Mucosa of stomach (tissue), 1 donor: ENCODE data around the gene MYBPHL.

Experiments
- H3K27me3 ChIP-seq: one replicate; pipeline ENCODE4 v1.7.0; 2013; ENCODE audit warnings: mild to moderate bottlenecking, low read length; ENCODE audit not compliant: control insufficient read depth, insufficient read depth
- H3K36me3 ChIP-seq: one replicate; pipeline ENCODE4 v1.7.0; 2013; ENCODE audit warnings: low read length; ENCODE audit not compliant: control insufficient read depth, insufficient read depth
- H3K4me1 ChIP-seq: one replicate; pipeline ENCODE4 v1.7.0; 2013; ENCODE audit warnings: mild to moderate bottlenecking, low read length; ENCODE audit not compliant: control insufficient read depth, insufficient read depth
- H3K4me3 ChIP-seq: one replicate; pipeline ENCODE4 v1.7.0; 2013; ENCODE audit warnings: low read length
- H3K9ac ChIP-seq: one replicate; pipeline ENCODE4 v1.7.0; 2013; ENCODE audit warnings: mild to moderate bottlenecking, low read length, moderate library complexity
- H3K9me3 ChIP-seq: one replicate; pipeline ENCODE4 v1.7.0; 2013; ENCODE audit warnings: mild to moderate bottlenecking, low read length, moderate library complexity; ENCODE audit not compliant: control insufficient read depth
- donor health status: Pancreatic carcinoma.

MYBPHL gene

DNA sequence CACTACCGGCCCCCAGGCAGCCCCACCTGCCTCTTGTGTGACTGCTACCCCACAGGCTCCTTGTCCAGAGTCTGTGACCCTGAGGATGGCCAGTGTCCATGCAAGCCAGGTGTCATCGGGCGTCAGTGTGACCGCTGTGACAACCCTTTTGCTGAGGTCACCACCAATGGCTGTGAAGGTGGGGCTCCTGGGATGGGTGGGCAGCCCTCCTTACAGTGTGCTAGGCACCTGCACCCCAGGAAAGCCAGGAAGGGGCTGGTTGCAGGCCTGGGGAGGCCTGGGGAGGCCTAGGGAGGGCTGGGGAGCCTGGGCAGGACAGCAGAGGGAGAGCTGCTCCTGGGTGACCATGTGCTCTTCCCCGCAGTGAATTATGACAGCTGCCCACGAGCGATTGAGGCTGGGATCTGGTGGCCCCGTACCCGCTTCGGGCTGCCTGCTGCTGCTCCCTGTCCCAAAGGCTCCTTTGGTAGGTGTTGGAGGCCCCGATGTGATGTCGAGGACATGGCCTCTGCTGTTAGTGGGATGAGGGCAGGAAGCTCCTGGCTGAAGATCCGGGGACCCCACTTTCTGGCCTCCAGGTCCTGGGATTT lies 41.0 kb downstream of the MYBPHL start:
- Histone ChIP-seq H3K36me3 (no peaks in the 10 kb centered on the region), H3K27me3 (no peaks in the 10 kb centered on the region), H3K4me1 (peaks cover 6% of the 10 kb centered on the region), H3K9ac (no peak overlapping the region), H3K9me3 (no peaks in the 10 kb centered on the region), H3K4me3 (no peak overlapping the region)

DNA sequence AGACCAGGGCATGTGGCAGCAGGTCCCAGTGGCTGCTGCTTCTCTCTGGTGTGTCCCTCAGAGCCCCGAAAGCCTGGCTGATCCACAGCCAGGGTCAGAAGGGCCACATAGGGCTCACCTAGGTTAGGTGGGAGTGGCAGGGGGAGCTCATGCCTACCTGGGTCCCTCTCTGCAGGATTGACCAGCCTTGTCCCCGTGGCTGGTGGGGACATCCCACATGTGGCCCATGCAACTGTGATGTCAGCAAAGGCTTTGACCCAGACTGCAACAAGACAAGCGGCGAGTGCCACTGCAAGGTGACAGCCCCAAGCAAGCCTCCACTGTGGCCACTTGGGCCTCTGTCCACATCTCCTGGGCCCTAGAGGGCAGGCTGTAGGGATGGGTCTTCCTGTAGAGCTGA lies 41.8 kb downstream of the MYBPHL start:
- Histone ChIP-seq H3K4me3 (no peak overlapping the region), H3K9me3 (no peaks in the 10 kb centered on the region), H3K27me3 (no peaks in the 10 kb centered on the region), H3K4me1 (peaks cover 6% of the 10 kb centered on the region), H3K9ac (no peak overlapping the region), H3K36me3 (no peaks in the 10 kb centered on the region)

DNA sequence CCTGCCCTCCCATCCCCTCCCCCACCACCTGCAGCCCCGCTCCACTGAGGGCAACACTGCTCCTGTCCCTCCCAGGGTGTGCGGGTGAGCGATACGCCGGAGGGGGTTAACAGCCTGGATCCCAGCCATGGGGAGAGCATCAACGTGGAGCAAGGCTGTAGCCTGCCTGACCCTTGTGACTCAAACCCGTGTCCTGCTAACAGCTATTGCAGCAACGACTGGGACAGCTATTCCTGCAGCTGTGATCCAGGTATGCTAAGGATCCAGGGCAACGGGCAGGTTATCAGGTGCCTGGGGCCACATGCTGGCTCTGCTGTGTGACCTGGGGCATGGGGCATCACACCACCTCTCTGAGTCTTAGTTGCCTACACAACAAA lies 42.4 kb downstream of the MYBPHL start:
- H3K9ac ChIP-seq = no peak overlapping the region
- no peak overlapping the region for H3K4me3 ChIP-seq

DNA sequence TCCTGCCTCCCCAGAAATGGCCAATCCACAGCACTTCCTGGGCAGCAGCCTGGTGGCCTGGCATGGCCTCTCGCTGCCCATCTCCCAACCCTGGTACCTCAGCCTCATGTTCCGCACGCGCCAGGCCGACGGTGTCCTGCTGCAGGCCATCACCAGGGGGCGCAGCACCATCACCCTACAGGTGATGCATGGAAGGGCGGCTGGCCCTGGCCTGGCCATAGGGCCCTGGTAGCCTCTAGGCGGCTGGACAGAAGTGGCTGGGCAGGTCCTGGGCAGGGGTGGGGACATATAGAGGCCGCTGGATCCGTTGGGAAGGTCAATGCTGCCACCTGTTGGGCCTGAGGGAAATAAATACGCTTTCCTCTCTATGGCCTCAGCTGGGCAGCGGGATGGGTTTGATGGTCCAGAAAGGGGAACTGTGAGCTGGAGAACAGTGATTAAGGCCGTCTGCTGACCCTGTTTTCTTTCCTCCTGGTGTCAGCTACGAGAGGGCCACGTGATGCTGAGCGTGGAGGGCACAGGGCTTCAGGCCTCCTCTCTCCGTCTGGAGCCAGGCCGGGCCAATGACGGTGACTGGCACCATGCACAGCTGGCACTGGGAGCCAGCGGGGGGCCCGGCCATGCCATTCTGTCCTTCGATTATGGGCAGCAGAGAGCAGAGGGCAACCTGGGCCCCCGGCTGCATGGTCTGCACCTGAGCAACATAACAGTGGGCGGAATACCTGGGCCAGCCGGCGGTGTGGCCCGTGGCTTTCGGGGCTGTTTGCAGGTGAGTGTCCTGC lies 43.0 kb downstream of the MYBPHL start:
- Histone ChIP-seq H3K4me3 (no peak overlapping the region), H3K9ac (no peak overlapping the region), H3K4me1 (peaks cover 6% of the 10 kb centered on the region), H3K9me3 (no peaks in the 10 kb centered on the region), H3K27me3 (no peaks in the 10 kb centered on the region), H3K36me3 (no peaks in the 10 kb centered on the region)

More for the DNA sequence above, 42.4 kb downstream of the MYBPHL start:
- H3K4me1 ChIP-seq = peaks cover 6% of the 10 kb centered on the region
- H3K9me3 ChIP-seq = no peaks in the 10 kb centered on the region
- no peaks in the 10 kb centered on the region for H3K27me3 ChIP-seq
- no peaks in the 10 kb centered on the region for H3K36me3 ChIP-seq

DNA sequence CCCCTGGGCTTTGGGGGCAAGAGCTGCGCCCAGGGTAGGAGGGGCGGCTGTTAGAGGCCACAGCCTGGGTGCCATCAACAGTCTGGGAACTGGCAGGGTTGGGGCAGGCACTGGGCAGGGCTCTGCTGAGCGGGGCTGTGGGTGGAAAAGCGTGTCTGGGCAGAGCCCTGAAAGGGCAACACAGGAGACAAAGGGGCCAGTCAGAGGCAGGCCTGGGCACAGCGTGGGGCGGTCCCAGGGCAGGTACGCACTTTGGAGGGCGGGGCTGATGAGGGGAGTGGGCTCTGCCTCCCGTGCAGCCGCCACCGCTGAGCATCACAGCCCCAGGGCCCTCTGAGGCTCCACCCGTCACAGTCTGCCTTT lies 43.6 kb downstream of the MYBPHL start:
- Histone ChIP-seq H3K4me3 (no peak overlapping the region), H3K4me1 (peaks cover 6% of the 10 kb centered on the region), H3K9ac (no peak overlapping the region), H3K36me3 (no peaks in the 10 kb centered on the region), H3K27me3 (no peaks in the 10 kb centered on the region), H3K9me3 (no peaks in the 10 kb centered on the region)

DNA sequence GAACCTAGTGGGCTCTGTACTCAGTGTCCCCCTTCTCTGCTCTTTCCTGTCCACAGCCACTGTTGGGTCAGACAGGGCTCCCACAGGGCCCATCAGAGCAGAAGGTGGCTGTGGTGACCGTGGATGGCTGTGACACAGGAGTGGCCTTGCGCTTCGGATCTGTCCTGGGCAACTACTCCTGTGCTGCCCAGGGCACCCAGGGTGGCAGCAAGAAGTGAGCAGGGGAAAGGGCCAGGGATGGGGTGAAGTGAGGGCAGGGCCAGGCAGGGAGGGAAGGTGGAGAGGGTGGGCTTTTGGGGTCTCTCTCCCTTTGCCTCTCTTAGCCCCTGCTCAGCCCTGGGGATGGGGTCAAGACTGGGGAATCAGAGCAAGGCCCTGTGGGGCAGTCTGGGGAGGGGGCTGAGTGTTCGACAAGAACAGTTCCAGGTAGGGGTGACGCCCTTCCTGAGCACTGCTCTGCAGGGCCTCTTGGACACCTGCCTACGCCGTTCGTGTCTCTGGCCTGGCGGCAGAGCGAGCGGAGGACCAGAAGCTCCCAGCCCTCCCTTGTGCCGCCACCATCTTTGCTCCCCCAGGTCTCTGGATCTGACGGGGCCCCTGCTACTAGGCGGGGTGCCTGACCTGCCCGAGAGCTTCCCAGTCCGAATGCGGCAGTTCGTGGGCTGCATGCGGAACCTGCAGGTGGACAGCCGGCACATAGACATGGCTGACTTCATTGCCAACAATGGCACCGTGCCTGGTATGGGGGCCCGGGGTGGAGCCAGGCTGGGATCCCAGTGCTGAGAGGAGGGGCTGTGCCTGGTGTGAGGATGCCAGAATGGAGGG lies 44.4 kb downstream of the MYBPHL start:
- peaks cover 6% of the 10 kb centered on the region for H3K4me1 ChIP-seq
- no peaks in the 10 kb centered on the region for H3K9me3 ChIP-seq
- no peaks in the 10 kb centered on the region for H3K36me3 ChIP-seq
- H3K27me3 ChIP-seq = no peaks in the 10 kb centered on the region
- H3K9ac ChIP-seq = no peak overlapping the region
- H3K4me3 ChIP-seq = no peak overlapping the region

DNA sequence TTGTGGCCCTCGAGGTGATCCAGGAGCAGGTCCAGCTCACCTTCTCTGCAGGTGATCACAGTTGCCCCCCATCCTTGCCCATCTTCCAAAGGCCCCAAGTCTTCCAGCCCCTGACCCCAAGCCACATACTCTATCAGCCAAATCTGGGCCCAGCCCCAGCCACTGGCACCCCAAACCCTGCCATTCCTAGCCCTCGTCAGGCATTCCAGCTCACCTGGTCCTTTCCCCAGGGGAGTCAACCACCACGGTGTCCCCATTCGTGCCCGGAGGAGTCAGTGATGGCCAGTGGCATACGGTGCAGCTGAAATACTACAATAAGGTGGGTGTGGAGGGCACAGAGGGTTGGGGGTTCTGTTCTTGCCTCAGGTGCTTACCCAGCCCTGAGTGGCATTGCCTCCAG lies 45.2 kb downstream of the MYBPHL start:
- Histone ChIP-seq H3K4me3 (no peak overlapping the region), H3K9me3 (no peaks in the 10 kb centered on the region), H3K36me3 (no peaks in the 10 kb centered on the region), H3K9ac (no peak overlapping the region), H3K27me3 (no peaks in the 10 kb centered on the region), H3K4me1 (peaks cover 6% of the 10 kb centered on the region)

DNA sequence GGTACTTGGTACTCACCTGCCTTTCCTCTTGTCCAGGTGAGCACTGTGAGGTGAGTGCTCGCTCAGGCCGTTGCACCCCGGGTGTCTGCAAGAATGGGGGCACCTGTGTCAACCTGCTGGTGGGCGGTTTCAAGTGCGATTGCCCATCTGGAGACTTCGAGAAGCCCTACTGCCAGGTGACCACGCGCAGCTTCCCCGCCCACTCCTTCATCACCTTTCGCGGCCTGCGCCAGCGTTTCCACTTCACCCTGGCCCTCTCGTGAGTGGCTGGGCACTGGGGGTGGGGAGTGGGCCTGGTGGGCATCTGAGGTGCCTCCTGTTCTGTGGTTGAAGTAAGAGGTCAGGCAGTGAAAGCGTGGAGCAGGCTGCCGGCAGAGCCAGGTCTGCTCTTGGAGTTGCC lies 45.8 kb downstream of the MYBPHL start:
- Histone ChIP-seq H3K27me3 (no peaks in the 10 kb centered on the region), H3K9ac (no peak overlapping the region), H3K4me1 (peaks cover 6% of the 10 kb centered on the region), H3K4me3 (no peak overlapping the region), H3K36me3 (no peaks in the 10 kb centered on the region), H3K9me3 (no peaks in the 10 kb centered on the region)

DNA sequence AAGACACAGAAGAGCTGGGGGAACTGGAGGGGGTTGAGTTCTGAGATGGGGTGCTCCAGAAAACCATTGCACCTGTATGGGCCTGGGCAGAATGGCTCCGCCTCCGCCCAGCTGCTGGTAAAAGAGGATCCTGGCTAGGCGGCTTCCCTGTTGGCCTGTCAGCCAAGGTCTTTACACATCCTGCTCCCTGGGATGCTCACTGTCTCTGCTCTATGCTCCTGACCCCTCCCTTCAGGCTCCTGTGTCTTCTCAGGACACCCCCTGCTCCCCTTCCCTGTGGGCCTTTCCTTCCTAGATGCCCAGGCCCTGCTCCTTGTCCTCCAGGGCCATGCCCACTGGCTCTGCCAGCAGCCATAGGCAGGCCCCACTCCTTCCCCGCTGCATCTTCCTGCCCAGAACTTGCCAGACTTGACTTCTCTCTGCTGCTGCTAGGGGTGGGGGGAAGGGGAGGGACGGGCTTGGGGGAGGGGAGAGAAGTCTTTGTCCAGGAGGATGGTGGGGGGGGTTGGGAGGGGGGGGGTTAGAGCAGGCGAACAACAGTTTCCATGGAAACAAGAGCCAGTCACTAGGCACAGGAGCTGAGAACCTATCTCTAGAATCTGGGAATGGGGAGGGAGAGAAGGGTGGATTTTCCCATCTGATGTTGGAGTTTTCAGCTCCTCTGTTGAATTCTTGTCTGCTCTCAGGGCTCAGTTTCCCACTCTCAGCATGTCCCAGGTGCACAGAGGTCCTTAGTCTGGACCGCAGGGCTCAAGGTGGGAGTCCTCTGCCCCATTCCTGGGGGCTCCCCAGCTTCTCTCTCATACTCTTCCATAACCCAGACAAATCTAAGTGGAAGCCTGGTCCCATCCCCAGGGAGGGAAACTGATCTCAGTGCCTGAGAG lies 46.9 kb downstream of the MYBPHL start:
- H3K9me3 ChIP-seq = no peaks in the 10 kb centered on the region
- H3K27me3 ChIP-seq = no peaks in the 10 kb centered on the region
- no peak overlapping the region for H3K4me3 ChIP-seq
- H3K36me3 ChIP-seq = no peaks in the 10 kb centered on the region
- no peak overlapping the region for H3K9ac ChIP-seq
- peaks cover 10% of the 10 kb centered on the region for H3K4me1 ChIP-seq

DNA sequence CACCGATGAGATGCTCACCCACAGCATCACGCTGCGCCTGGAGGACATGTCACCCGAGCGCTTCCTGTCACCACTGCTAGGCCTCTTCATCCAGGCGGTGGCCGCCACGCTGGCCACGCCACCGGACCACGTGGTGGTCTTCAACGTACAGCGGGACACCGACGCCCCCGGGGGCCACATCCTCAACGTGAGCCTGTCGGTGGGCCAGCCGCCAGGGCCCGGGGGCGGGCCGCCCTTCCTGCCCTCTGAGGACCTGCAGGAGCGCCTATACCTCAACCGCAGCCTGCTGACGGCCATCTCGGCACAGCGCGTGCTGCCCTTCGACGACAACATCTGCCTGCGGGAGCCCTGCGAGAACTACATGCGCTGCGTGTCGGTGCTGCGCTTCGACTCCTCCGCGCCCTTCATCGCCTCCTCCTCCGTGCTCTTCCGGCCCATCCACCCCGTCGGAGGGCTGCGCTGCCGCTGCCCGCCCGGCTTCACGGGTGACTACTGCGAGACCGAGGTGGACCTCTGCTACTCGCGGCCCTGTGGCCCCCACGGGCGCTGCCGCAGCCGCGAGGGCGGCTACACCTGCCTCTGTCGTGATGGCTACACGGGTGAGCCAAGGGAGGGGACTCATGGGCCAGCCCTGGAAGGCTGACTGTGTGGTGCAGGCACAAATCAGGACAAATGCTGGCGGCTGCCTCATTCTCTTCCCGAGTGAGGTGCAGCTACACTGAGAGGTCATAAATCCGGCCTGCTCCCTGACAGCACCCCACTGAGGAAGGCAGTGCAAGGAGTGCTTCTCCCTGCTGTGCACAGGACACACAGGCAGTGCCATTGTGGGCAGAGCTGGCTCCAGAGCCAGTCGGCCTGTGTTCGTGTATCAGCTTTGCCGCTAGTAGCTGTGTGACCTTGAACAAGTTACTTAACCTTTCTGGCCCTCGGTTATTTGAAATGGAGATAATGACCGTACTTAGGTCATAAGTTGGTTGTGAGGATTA lies 48.0 kb downstream of the MYBPHL start:
- Histone ChIP-seq H3K9me3 (no peaks in the 10 kb centered on the region), H3K4me1 (peaks cover 19% of the 10 kb centered on the region), H3K9ac (no peak overlapping the region), H3K4me3 (no peak overlapping the region), H3K36me3 (no peaks in the 10 kb centered on the region), H3K27me3 (no peaks in the 10 kb centered on the region)
